Natural killer cell (primary cell): ENCODE measurements around the gene DTNBP1. TPM values are rescaled to one million over a fixed set of nuclear protein-coding genes. Genes with fewer than 3 reads are reported as not detected.

Experiments
- ATAC-seq, 3 donors: fragments of 150-1000 bp in 2 of 3; fragments of 200-7000 bp in 1 of 3; cut with Tn5 transposase; 1 replicate in 1 of 3; 2 replicates in 2 of 3; pipeline ENCODE4 v1.10.0; 2021; ENCODE audit warnings: mild to moderate bottlenecking in 2 of 3, moderate library complexity in 2 of 3
- DNase-seq, 2 donors: peaks; one replicate each; pipeline versions ENCODE4 v3.0.0 to v3.0.0-alpha.2; 2013 to 2021; ENCODE audit warnings: mixed read lengths in 1 of 2
- H3K27ac ChIP-seq: one replicate; pipeline ENCODE4 v1.5.1; 2013; ENCODE audit warnings: mild to moderate bottlenecking, low read length
- H3K27me3 ChIP-seq: one replicate; pipeline ENCODE4 v1.6.1; 2013; ENCODE audit warnings: low read length; ENCODE audit not compliant: control insufficient read depth, insufficient read depth
- H3K36me3 ChIP-seq: one replicate; pipeline ENCODE4 v1.6.1; 2013; ENCODE audit warnings: low read length; ENCODE audit not compliant: control insufficient read depth, insufficient read depth
- H3K4me1 ChIP-seq: one replicate; pipeline ENCODE4 v1.6.1; 2013; ENCODE audit warnings: low read length; ENCODE audit not compliant: control insufficient read depth, insufficient read depth
- H3K4me3 ChIP-seq: one replicate; pipeline ENCODE4 v1.5.1; 2013; ENCODE audit warnings: low read length
- H3K9me3 ChIP-seq: one replicate; pipeline ENCODE4 v1.6.1; 2013; ENCODE audit warnings: low read length; ENCODE audit not compliant: control insufficient read depth, insufficient read depth
- H3K27ac Mint-ChIP-seq, 2 donors: one replicate each; pipeline ENCODE4 v1.8.0; 2022; ENCODE audit warnings: mild to moderate bottlenecking in 2 of 2, mixed read lengths in 2 of 2, moderate library complexity in 1 of 2
- H3K27me3 Mint-ChIP-seq, 2 donors: one replicate each; pipeline ENCODE4 v1.8.0; 2022; ENCODE audit warnings: low read depth in 2 of 2, mixed read lengths in 2 of 2
- H3K36me3 Mint-ChIP-seq: one replicate; pipeline ENCODE4 v1.8.0; 2022; ENCODE audit warnings: mixed read lengths
- H3K4me1 Mint-ChIP-seq, 2 donors: one replicate each; pipeline ENCODE4 v1.8.0; 2022; ENCODE audit warnings: mixed read lengths in 2 of 2
- H3K4me3 Mint-ChIP-seq: one replicate; pipeline ENCODE4 v1.8.0; 2022; ENCODE audit warnings: mild to moderate bottlenecking, moderate library complexity, mixed read lengths
- H3K9me3 Mint-ChIP-seq, 2 donors: one replicate each; pipeline ENCODE4 v1.8.0; 2022; ENCODE audit warnings: mixed read lengths in 2 of 2
- WGBS: methylation state at CpG from one replicate; pipeline ENCODE4 v1.1.7; 2013; ENCODE audit warnings: missing lambda C conversion rate; ENCODE audit not compliant: insufficient coverage; 5-methylcytosine and 5-hydroxymethylcytosine counted together
- intact Hi-C: fragments of 100-400 bp; cut with micrococcal nuclease; formaldehyde crosslinking; loops from one replicate; pipeline ENCODE4 v1.14.2; 2022
- total RNA-seq, 4 donors: library from RNA; stranded (reverse); fragments of 120-200 nt in 1 of 4; gene quantifications; one replicate each; pipeline versions ENCODE4 v1.2.3 to v1.2.4, GENCODE V29; 2013 to 2022
- TF ChIP-seq, protein P1 (sequence below): fragments of 200-600 bp; IDR thresholded peaks from one replicate; pipeline ENCODE4 v1.8.0; 2022; ENCODE audit warnings: antibody characterized with exemption

Gene DTNBP1
- total RNA-seq, 3 donors from 2014 or later (not counting 1 experiment from before 2014, with no cell fraction given) = 31.6 to 42.2 (median 38.4) TPM

DNA sequence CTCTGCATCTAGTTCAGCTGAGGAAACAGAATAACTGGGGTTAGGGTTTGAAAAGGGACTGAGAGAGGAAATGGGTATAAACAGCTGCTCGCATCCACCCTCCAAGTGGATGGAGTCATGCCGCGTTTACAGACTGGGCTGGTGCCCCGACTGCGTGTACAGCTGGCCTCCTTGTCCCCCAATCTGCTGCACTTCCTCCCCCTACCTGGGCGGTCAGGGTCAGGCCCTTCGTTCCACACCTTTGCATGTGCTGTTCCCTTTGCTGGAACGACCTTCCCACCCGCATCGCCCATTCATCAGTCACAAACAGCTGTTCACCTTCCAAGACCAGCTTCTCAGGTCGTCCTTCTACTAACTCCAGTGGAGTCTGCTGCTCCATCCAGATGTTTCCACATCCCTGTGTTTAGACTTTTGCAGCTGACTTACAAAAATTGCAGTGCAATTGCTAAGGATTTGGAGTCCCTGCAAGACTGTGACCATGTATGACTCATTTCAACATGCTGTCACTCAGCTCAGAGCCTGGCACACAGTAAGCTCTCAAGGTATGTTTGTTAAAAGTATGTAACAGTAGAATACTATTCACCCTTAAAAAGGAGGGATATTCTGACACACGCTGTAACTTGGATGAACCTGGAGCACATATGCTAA, 129.3 kb downstream of the DTNBP1 start:
- H3K27ac Mint-ChIP-seq = peak overlapping the region in 1 of 2 donors; percentile 36

DNA sequence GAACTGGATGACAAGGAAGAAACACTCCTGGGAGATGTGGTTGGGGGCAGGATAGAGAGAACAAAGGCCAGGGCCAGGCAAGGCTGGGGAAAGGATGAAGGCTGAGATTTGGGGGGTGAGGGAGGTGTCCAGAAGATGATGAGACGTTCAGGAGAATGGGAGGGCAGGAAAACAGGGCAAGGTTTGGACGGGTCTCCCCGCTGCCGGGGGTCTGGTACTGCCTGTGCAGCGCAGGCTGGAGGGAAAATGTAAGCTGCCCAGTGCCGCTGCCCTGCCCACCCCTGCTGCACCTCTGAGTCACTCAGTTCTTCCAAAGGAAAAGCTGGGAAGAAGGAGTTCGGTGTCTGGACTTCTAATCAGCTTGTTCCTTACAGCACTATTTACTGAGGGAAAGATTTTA, 130.9 kb downstream of the DTNBP1 start:
- H3K4me1 Mint-ChIP-seq = peaks cover 16 to 30% of the 10 kb centered on the region in 2 donors
- WGBS = 97% methylated on average over 6 of the region's 7 CpGs
- H3K27ac Mint-ChIP-seq = no peak overlapping the region
- Histone ChIP-seq H3K36me3 (peaks cover 22% of the 10 kb centered on the region), H3K4me3 (no peak overlapping the region), H3K4me1 (no peaks in the 10 kb centered on the region), H3K27ac (no peak overlapping the region), H3K27me3 (no peaks in the 10 kb centered on the region), H3K9me3 (no peaks in the 10 kb centered on the region)
- H3K27me3 Mint-ChIP-seq = no peaks in the 10 kb centered on the region
- intact Hi-C loops = no loop called here
- ATAC-seq = no peak
- no peak overlapping the region for H3K4me3 Mint-ChIP-seq
- TF ChIP-seq, protein P1, sequence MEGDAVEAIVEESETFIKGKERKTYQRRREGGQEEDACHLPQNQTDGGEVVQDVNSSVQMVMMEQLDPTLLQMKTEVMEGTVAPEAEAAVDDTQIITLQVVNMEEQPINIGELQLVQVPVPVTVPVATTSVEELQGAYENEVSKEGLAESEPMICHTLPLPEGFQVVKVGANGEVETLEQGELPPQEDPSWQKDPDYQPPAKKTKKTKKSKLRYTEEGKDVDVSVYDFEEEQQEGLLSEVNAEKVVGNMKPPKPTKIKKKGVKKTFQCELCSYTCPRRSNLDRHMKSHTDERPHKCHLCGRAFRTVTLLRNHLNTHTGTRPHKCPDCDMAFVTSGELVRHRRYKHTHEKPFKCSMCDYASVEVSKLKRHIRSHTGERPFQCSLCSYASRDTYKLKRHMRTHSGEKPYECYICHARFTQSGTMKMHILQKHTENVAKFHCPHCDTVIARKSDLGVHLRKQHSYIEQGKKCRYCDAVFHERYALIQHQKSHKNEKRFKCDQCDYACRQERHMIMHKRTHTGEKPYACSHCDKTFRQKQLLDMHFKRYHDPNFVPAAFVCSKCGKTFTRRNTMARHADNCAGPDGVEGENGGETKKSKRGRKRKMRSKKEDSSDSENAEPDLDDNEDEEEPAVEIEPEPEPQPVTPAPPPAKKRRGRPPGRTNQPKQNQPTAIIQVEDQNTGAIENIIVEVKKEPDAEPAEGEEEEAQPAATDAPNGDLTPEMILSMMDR = no peak
- H3K36me3 Mint-ChIP-seq = peaks cover 9% of the 10 kb centered on the region
- DNase-seq = no peak
- H3K9me3 Mint-ChIP-seq = no peaks in the 10 kb centered on the region

More for the DNA sequence above, 129.3 kb downstream of the DTNBP1 start:
- Mint-ChIP-seq H3K4me3 (no peak overlapping the region), H3K27me3 (no peaks in the 10 kb centered on the region), H3K9me3 (no peaks in the 10 kb centered on the region), H3K4me1 (peaks cover 23 to 32% of the 10 kb centered on the region in 2 donors), H3K36me3 (peaks cover 9% of the 10 kb centered on the region)
- Histone ChIP-seq H3K27ac (no peak overlapping the region), H3K27me3 (no peaks in the 10 kb centered on the region), H3K4me1 (no peaks in the 10 kb centered on the region), H3K9me3 (no peaks in the 10 kb centered on the region), H3K4me3 (no peak overlapping the region), H3K36me3 (peaks cover 21% of the 10 kb centered on the region)
- DNase-seq (no peak), ATAC-seq (no peak)
- intact Hi-C loops = no loop called here
- 95% methylated on average over 12 of the region's 12 CpGs for WGBS
- TF ChIP-seq, protein P1 = no peak

DNA sequence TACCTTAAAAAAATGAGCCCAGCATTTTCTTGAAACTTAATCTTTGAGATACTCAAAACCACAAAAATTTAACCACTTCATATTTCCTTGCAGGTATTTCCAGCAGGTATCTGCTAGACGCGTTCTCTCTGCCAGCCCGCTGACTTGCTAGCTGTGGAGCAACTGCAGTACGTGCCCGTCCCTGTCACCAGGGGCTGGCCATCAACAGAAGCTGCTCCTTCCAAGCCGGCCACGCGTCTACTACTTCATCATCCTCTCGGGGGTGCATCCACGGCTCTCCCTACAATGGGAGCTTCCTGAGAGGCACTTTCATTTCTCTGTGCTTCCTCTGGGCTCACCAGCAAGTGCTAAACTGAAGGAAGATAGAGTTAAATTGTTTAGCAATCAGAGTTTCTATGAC, 132.4 kb downstream of the DTNBP1 start:
- H3K27ac ChIP-seq = no peak overlapping the region
- no peaks in the 10 kb centered on the region for H3K27me3 ChIP-seq
- H3K36me3 Mint-ChIP-seq = peaks cover 9% of the 10 kb centered on the region
- no peak overlapping the region for H3K4me3 Mint-ChIP-seq
- no peak for DNase-seq
- H3K9me3 ChIP-seq = no peaks in the 10 kb centered on the region
- peak overlapping the region in 1 of 2 donors; percentile 52 for H3K27ac Mint-ChIP-seq
- WGBS = 89% methylated on average over 10 of the region's 10 CpGs
- no peaks in the 10 kb centered on the region for H3K4me1 ChIP-seq
- no peaks in the 10 kb centered on the region for H3K27me3 Mint-ChIP-seq
- H3K4me1 Mint-ChIP-seq = peaks cover 25 to 39% of the 10 kb centered on the region in 2 donors
- TF ChIP-seq, protein P1 = no peak
- intact Hi-C loops = no loop called here
- H3K36me3 ChIP-seq = peaks cover 27% of the 10 kb centered on the region
- no peak overlapping the region for H3K4me3 ChIP-seq
- no peak for ATAC-seq
- no peaks in the 10 kb centered on the region for H3K9me3 Mint-ChIP-seq

DNA sequence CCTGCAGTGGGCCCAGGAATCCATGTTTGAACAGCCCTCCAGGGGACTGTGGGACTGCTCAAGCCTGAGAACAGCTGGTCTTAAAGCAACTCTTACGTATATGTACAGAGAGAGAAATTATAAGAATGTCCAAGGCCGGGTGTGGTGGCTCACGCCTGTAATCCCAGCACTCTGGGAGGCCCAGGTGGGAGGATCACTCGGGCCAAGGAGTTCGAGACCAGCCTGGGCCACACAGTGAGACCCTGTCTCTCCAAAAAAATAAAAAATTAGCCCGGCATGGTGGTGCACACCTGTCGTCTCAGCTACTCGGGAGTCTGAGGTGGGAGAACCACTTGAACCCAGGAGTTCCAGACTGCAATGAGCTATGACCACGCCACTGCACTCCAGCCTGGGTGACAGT, 134.0 kb downstream of the DTNBP1 start:
- no peaks in the 10 kb centered on the region for H3K27me3 Mint-ChIP-seq
- no peak overlapping the region for H3K4me3 Mint-ChIP-seq
- H3K9me3 ChIP-seq = no peaks in the 10 kb centered on the region
- H3K9me3 Mint-ChIP-seq = no peaks in the 10 kb centered on the region
- H3K27me3 ChIP-seq = no peaks in the 10 kb centered on the region
- H3K27ac Mint-ChIP-seq = no peak overlapping the region
- no peak for DNase-seq
- peaks cover 9% of the 10 kb centered on the region for H3K36me3 Mint-ChIP-seq
- intact Hi-C loops = no loop called here
- no peak for ATAC-seq
- 100% methylated on average over 9 of the region's 9 CpGs for WGBS
- H3K27ac ChIP-seq = no peak overlapping the region
- peaks cover 37% of the 10 kb centered on the region for H3K36me3 ChIP-seq
- TF ChIP-seq, protein P1 = no peak
- no peak overlapping the region for H3K4me3 ChIP-seq
- H3K4me1 ChIP-seq = no peaks in the 10 kb centered on the region
- peaks cover 28 to 37% of the 10 kb centered on the region in 2 donors for H3K4me1 Mint-ChIP-seq
